Stomach (tissue), 4 donors: Measurements from ENCODE around the gene CCNYL1.

Experiments
- EP300 ChIP-seq: sonication (generic); formaldehyde crosslinking; IDR thresholded peaks from one replicate; pipeline ENCODE4 v1.6.1; 2017; ENCODE audit warnings: antibody characterized with exemption
- POLR2AphosphoS5 ChIP-seq, 3 donors: sonication (generic); formaldehyde crosslinking; IDR thresholded peaks; one replicate each; pipeline ENCODE4 v1.6.1; 2016; ENCODE audit warnings: antibody characterized with exemption in 3 of 3
- TF ChIP-seq, protein P1 (sequence below), 7 experiments: fragments of 450-650 bp in 4 of 7; fragments of 200-600 bp in 3 of 7; sonication (generic) in 3 of 7; IDR thresholded peaks; one replicate each; pipeline ENCODE4 v1.5.1; 2016 to 2019; ENCODE audit warnings: antibody characterized with exemption in 7 of 7, control low read depth in 2 of 7, mild to moderate bottlenecking in 1 of 7

DNA sequence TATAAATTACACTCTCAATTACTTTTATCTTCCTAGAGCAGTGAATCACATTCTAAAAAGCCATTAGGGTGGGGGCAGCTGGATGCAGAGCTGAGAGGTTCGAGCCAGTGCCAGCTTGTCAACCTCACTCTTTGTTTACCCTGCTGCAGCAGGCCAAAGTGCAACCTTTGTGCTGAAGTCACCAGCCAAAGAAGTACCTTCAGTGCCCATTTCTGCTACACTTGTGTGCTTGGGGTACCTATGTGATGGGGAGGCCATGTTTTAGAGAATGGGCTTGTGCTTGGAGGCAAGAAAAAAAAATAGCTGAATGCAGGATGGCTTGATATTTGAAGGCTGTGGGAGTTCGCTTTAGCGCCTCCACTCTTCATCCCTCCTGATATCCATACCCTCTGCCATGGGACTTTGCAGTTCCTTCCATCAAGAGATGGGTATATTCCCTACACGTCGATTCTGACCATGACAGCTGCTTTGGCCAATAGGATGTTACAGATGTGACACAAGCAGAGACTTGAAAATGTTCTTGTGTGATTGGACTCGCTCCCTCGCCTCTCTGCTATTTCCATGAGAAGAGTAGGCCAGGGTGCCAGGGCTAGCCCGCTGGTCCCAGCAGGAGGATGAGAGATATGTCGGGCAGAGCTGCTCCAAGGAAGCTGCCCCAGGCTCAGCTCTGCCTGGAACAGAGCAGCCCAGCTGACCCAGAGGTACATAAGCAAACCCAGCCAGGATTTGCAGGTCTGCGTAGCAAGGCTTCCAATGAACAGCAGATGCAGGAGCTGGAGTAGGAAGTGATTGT, 71.0 kb downstream of the CCNYL1 start:
- TF ChIP-seq, protein P1, sequence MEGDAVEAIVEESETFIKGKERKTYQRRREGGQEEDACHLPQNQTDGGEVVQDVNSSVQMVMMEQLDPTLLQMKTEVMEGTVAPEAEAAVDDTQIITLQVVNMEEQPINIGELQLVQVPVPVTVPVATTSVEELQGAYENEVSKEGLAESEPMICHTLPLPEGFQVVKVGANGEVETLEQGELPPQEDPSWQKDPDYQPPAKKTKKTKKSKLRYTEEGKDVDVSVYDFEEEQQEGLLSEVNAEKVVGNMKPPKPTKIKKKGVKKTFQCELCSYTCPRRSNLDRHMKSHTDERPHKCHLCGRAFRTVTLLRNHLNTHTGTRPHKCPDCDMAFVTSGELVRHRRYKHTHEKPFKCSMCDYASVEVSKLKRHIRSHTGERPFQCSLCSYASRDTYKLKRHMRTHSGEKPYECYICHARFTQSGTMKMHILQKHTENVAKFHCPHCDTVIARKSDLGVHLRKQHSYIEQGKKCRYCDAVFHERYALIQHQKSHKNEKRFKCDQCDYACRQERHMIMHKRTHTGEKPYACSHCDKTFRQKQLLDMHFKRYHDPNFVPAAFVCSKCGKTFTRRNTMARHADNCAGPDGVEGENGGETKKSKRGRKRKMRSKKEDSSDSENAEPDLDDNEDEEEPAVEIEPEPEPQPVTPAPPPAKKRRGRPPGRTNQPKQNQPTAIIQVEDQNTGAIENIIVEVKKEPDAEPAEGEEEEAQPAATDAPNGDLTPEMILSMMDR (IDR thresholded peaks at IDR 0.05), result no peak
- TF ChIP-seq EP300 (no peak), POLR2AphosphoS5 (IDR thresholded peaks at IDR 0.05) (peak in 1 of 3 donors; percentile 50)
